NCI-H1105 treated with DMSO at 0.1 percent for 48 hours (cell line): ENCODE data around the gene TMEM26.
"Not testable (repeated sequence)": the region's sequence is repeated elsewhere in the genome, so short reads cannot be mapped to it uniquely, and the experiment has no call there.

ENCODE experiments used
- DNase-seq: peaks from one replicate; lab custom pipeline; 2025; lab: John Stamatoyannopoulos, UW

The TMEM26 gene

GRCh38 chr10:61398366-61399129 is 54.6 kb downstream of the TMEM26 start:
- no peak for DNase-seq

GRCh38 chr10:61397175-61397986 is 55.8 kb downstream of the TMEM26 start:
- DNase-seq, result no peak

DNA sequence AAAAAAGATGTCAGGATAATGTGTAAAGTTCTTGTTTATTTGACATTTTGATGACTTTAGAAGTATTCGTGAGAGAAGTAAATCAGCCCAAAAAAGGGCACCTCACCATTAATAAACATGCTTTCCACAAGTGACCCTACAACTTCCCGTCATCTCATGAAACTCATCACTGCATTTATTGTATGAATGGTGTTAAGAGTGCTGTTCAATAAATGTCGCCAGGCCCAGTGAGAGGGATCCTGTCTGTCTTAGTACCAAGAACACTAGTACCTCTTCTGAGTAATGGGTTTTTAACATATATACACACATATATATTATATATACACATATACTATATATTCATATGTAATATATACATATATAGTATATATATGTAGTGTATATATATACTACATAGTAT is 61.9 kb downstream of the TMEM26 start:
- DNase-seq, result no peak

DNA sequence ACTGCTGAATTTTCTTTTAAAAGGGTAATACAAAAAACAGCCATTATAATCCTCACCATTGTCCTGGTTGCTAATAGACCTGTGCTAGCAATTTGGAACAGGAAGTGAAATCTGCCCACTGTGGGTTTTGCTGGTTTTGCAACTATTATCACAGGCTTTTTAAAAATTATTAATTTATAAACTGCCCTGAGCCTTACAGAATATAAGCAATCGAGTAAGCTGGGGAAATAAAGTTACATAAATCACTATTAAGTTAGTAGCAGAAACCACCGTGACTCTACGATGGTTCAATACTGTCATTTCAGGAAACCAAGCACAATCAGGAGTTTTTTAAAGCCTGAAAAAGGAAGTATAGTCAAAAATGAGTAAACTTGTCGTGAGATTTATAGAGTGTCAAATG is 62.3 kb downstream of the TMEM26 start:
- no peak for DNase-seq

DNA sequence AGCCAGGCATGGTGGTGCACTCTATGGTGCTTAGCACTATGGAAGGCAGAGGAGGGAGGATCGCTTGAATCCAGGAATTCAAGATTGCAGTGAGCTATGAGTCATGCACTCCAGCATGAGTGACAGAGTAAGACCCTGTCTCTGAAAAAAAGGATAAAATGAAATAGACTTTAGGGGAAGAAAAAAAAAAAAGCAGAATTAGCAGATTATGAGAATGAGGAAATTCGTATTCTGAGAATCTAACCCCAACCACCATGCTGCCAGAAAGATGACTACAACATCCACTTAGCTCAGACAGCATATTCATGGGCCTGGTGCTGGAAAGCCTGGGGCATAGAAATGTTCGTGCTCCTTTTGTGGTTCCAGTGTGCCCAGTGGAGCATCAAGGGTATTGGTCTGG is 63.3 kb downstream of the TMEM26 start:
- DNase-seq, result no peak

GRCh38 chr10:61388986-61389385 is 64.2 kb downstream of the TMEM26 start:
- not testable (repeated sequence) for DNase-seq

DNA sequence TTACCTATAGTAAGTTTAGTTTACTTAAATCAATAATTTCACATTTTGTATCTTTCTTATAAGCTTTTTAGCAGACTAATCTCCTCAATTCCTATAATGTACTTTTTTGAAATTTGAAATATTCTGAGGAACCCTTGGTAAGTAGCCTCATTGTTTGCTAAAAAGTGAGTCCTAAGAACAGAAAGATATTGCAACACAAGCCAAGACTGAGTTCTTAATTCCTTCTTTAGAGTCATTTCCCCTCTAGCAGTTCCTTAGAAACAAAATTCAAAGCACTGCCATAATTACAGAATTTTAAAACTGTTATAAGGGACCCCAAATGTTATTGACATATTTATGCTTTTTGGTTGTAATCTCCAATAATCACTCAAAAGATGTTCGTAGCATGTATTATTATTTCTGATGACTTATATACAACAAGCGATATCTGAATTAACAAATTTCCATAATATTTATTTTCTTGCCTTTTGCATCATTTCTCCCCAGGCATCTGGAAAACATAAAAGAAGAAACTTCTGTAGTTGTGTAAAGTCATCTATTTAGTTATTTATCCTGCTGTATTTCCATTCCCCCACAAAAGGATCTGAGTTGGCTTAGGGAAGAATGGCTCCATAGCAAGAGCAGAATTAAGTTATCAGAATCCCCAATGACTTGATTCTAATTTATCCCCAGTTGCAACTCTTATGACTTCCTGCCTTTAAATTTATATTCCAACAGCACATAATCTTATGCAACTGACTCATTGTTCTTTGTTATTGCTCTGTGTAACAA is 67.8 kb downstream of the TMEM26 start:
- no peak for DNase-seq

DNA sequence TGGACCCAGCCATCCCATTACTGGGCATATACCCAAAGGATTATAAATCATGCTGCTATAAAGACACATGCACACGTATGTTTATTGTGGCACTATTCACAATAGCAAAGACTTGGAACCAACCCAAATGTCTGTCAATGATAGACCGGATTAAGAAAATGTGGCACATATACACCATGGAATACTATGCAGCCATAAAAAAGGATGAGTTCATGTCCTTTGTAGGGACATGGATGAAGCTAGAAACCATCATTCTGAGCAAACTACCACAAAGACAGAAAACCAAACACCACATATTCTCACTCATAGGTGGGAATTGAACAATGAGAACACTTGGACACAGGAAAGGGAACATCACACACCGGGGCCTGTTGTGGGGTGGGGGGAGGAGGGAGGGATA is 72.0 kb downstream of the TMEM26 start:
- not testable (repeated sequence) for DNase-seq

DNA sequence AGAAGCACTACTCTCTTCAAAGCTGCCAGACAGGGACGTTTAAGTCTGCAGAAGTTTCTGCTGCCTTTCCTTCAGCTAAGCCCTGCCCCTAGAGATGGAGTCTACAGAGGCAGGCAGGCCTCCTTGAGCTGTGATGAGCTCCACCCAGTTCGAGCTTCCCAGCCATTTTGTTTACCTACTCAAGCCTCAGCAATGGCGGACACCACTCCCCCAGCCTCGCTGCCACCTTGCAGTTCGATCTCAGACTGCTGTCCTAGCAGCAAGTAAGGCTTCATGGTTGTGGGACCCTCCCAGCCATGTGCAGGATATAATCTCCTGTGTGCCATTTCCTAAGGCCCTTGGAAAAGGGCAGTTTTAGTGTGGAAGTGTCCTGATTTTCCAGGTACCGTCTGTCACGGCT is 74.3 kb downstream of the TMEM26 start:
- no peak for DNase-seq

DNA sequence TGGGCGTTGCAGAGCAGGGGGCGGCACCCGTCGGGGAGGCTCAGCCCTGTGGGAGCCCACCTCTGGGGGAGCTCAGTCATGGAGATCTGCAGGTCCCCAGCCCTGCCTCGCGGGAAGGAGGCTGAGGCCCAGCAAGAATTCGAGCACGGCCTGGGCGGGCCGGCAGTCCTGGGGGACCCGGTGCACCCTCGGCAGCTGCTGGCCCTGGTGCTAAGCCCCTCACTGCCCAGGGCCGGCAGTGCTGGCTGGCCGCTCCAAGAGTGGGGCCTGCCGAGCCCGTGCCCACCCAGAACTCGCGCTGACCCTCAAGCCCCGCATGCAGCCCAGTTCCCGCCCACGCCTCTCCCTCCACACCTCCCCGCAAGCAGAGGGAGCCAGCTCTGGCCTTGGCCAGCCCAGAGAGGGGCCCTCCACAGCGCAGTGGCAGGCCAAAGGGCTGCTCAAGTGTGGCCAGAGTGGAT is 76.2 kb downstream of the TMEM26 start:
- no peak for DNase-seq

GRCh38 chr10:61376377-61376776 is 76.8 kb downstream of the TMEM26 start:
- DNase-seq, result no peak

- no peak for DNase-seq
Measured at GRCh38 chr10:61366365-61366764, 86.8 kb downstream of the TMEM26 start.

- no peak for DNase-seq
Measured at GRCh38 chr10:61364619-61365018, 88.6 kb downstream of the TMEM26 start.

GRCh38 chr10:61363006-61363405 is 90.2 kb downstream of the TMEM26 start:
- DNase-seq, result no peak

DNA sequence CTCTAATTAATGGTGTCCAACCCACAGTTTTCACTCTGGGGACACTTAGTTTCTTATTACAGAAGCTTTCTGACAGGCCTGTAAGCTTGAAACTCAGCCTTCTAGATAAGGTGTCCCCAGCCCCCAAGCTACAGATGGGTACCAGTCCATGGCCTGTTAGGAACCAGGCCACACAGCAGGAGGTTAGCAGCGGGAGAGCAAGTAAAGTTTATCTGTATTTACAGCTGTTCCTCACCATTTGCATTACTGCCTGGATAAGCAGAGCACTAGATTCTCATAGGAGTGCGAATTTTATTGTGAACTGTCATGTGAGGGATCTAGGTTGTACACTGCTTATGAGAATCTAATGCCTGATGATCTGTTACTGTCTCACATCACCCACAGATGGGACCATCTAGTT is 93.7 kb downstream of the TMEM26 start:
- no peak for DNase-seq

DNA sequence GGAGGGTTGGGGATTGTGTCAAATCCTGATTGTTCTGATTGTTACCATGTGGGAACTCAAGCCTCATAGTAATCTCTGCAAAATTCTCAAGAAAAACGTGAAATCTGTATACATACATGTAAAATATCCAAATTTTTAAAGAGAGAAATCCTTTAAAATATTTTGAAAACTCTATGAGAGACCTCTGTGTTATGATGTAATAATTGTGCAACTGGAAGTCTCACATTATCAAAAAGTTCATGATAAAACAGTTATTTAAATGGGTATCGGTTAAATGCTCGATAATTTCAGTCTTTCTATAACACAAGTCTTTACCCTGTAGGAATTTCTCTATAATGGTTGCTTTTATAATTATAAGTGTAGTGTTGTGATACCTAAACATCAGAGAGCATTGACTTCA is 95.5 kb downstream of the TMEM26 start:
- no peak for DNase-seq
